ENCODE data around the gene CD19.

Gene CD19

GRCh38 chr16:28983644-28984043 is 51.9 kb downstream of the CD19 start:
- no peak for DNase-seq

GRCh38 chr16:28984091-28984490 is 52.3 kb downstream of the CD19 start:
- no peak for DNase-seq

GRCh38 chr16:28984619-28985135 is 52.9 kb downstream of the CD19 start, which contains the start of gene LAT:
LAT (plus strand) TSS chr16:28985052; CDS start chr16:28985418, 366 bp downstream.
- peak; percentile 82 for DNase-seq

GRCh38 chr16:28985211-28986041 is 53.7 kb downstream of the CD19 start:
- no peak for DNase-seq

GRCh38 chr16:28986046-28986445 is 54.3 kb downstream of the CD19 start:
- no peak for DNase-seq

- no peak for DNase-seq
Observed at GRCh38 chr16:28986492-28986891, 54.7 kb downstream of the CD19 start.

- no peak for DNase-seq
Observed at GRCh38 chr16:28987170-28987853, 55.5 kb downstream of the CD19 start.

Measured in CD4-positive, alpha-beta T cell treated with Interleukin-12 subunit alpha and Interleukin-12 subunit beta, for 1 hour (primary cell).